ENCODE measurements around the gene TAOK3.

TAOK3 gene

GRCh38 chr12:118353721-118354120 is 19.0 kb downstream of the TAOK3 start:
- Histone ChIP-seq H3K27ac (ENCODE audit: low read length) (no peak overlapping the region), H3K9ac (ENCODE audit: low read length) (no peak overlapping the region), H3K4me1 (ENCODE audit: control insufficient read depth, low read depth, low read length) (no peaks in the 10 kb centered on the region)

DNA sequence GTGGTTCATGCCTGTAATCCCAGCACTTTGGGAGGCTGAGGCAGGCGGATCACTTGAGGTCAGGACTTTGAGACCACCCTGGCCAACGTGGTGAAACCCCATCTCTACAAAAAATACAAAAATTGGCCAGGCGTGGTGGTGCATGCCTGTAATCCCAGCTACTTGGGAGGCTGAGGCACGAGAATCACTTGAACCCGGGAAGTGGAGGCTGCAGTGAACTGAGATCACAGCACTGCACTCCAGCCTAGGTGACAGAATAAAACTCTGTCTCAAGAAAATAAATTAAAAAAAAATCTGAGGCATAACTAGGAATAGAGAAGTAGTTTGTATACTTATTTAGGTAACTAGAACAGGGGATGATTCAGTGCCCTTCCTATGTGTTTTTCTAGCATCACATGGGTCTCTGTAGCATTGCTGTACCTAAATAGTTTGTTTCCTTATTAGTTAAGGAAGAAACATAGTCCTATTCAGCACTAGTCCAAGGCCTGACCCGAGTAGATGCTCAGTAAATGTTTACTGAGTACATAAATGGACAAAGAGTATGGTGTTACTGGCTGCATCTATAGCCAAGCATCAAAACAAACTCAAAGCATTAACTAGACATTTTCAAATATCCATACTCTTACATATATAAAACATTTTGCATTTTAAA is 21.7 kb downstream of the TAOK3 start:
- no peak overlapping the region for H3K9ac ChIP-seq (ENCODE audit: low read length)
- no peaks in the 10 kb centered on the region for H3K4me1 ChIP-seq (ENCODE audit: control insufficient read depth, low read depth, low read length)
- no peak overlapping the region for H3K27ac ChIP-seq (ENCODE audit: low read length)
- no peaks in the 10 kb centered on the region for H3K27me3 ChIP-seq (ENCODE audit: control insufficient read depth, insufficient read depth, low read length)
- no peak overlapping the region for H3K4me3 ChIP-seq (ENCODE audit: low read length)
- no peaks in the 10 kb centered on the region for H3K9me3 ChIP-seq (ENCODE audit: control insufficient read depth, low read depth, low read length)
- H3K36me3 ChIP-seq (ENCODE audit: control insufficient read depth, low read depth, low read length), result no peaks in the 10 kb centered on the region

More at GRCh38 chr12:118353721-118354120, 19.0 kb downstream of the TAOK3 start:
- H3K36me3 ChIP-seq (ENCODE audit: control insufficient read depth, low read depth, low read length), result no peaks in the 10 kb centered on the region
- H3K4me3 ChIP-seq (ENCODE audit: low read length), result no peak overlapping the region
- H3K27me3 ChIP-seq (ENCODE audit: control insufficient read depth, insufficient read depth, low read length), result no peaks in the 10 kb centered on the region
- H3K9me3 ChIP-seq (ENCODE audit: control insufficient read depth, low read depth, low read length), result no peaks in the 10 kb centered on the region

- H3K9ac ChIP-seq (ENCODE audit: low read length), result no peak overlapping the region
- H3K4me1 ChIP-seq (ENCODE audit: control insufficient read depth, low read depth, low read length), result peaks cover 14% of the 10 kb centered on the region
- H3K27me3 ChIP-seq (ENCODE audit: control insufficient read depth, insufficient read depth, low read length), result no peaks in the 10 kb centered on the region
- no peak overlapping the region for H3K4me3 ChIP-seq (ENCODE audit: low read length)
- H3K27ac ChIP-seq (ENCODE audit: low read length), result no peak overlapping the region
- H3K9me3 ChIP-seq (ENCODE audit: control insufficient read depth, low read depth, low read length), result no peaks in the 10 kb centered on the region
- no peaks in the 10 kb centered on the region for H3K36me3 ChIP-seq (ENCODE audit: control insufficient read depth, low read depth, low read length)
Observed at GRCh38 chr12:118347916-118348315, 24.8 kb downstream of the TAOK3 start.

- H3K36me3 ChIP-seq (ENCODE audit: control insufficient read depth, low read depth, low read length), result no peaks in the 10 kb centered on the region
- peaks cover 14% of the 10 kb centered on the region for H3K4me1 ChIP-seq (ENCODE audit: control insufficient read depth, low read depth, low read length)
- no peaks in the 10 kb centered on the region for H3K27me3 ChIP-seq (ENCODE audit: control insufficient read depth, insufficient read depth, low read length)
- H3K4me3 ChIP-seq (ENCODE audit: low read length), result no peak overlapping the region
- H3K9me3 ChIP-seq (ENCODE audit: control insufficient read depth, low read depth, low read length), result no peaks in the 10 kb centered on the region
- no peak overlapping the region for H3K27ac ChIP-seq (ENCODE audit: low read length)
- no peak overlapping the region for H3K9ac ChIP-seq (ENCODE audit: low read length)
Observed at GRCh38 chr12:118346895-118347294, 25.8 kb downstream of the TAOK3 start.

DNA sequence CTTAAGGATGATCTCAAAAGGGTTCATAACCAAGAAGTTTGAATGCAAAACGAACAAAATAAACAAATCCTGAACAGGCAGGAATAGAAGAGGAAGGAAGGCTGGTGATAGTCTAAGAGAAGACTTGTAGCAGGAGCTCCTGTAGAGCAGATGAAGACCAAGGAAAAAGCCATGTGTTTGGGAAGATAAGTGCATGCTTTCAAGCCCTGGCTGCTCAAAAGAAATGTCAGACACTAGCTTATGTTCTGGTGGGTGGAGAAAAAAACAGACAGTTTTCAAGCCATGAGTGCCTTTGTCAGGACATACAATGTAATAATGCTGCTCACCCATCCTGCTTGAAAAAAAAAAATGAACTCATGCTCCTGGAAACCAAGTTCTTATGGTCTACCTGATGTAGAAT is 27.4 kb downstream of the TAOK3 start:
- peaks cover 14% of the 10 kb centered on the region for H3K4me1 ChIP-seq (ENCODE audit: control insufficient read depth, low read depth, low read length)
- no peak overlapping the region for H3K4me3 ChIP-seq (ENCODE audit: low read length)
- no peak overlapping the region for H3K27ac ChIP-seq (ENCODE audit: low read length)
- no peaks in the 10 kb centered on the region for H3K36me3 ChIP-seq (ENCODE audit: control insufficient read depth, low read depth, low read length)
- no peaks in the 10 kb centered on the region for H3K9me3 ChIP-seq (ENCODE audit: control insufficient read depth, low read depth, low read length)
- H3K27me3 ChIP-seq (ENCODE audit: control insufficient read depth, insufficient read depth, low read length), result no peaks in the 10 kb centered on the region
- no peak overlapping the region for H3K9ac ChIP-seq (ENCODE audit: low read length)

DNA sequence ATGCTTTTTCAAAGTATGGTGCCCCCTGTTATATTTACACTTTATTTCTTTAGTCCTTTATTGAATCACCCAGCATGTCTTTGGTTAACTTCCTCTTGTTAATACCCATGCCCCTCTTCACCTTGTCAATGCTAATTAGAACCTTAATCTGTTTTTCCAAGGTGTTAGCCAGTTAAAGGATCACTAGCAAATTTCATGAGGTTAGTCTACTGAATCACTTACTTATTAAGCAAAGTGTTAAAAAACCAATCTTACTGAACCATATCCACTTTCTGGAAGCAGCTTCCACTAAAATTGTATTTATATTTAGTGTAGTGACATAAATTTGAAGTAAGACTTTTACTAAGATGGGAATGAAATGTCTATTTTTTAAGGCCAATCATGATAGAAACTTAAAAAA is 27.9 kb downstream of the TAOK3 start:
- H3K27me3 ChIP-seq (ENCODE audit: control insufficient read depth, insufficient read depth, low read length), result no peaks in the 10 kb centered on the region
- no peaks in the 10 kb centered on the region for H3K9me3 ChIP-seq (ENCODE audit: control insufficient read depth, low read depth, low read length)
- H3K4me1 ChIP-seq (ENCODE audit: control insufficient read depth, low read depth, low read length), result peaks cover 14% of the 10 kb centered on the region
- no peak overlapping the region for H3K4me3 ChIP-seq (ENCODE audit: low read length)
- no peak overlapping the region for H3K9ac ChIP-seq (ENCODE audit: low read length)
- no peaks in the 10 kb centered on the region for H3K36me3 ChIP-seq (ENCODE audit: control insufficient read depth, low read depth, low read length)
- H3K27ac ChIP-seq (ENCODE audit: low read length), result no peak overlapping the region

GRCh38 chr12:118342090-118342489 is 30.6 kb downstream of the TAOK3 start:
- H3K9ac ChIP-seq (ENCODE audit: low read length), result no peak overlapping the region

GRCh38 chr12:118337194-118337838 is 35.4 kb downstream of the TAOK3 start:
- Histone ChIP-seq H3K4me1 (ENCODE audit: control insufficient read depth, low read depth, low read length) (peaks cover 3% of the 10 kb centered on the region), H3K4me3 (ENCODE audit: low read length) (no peak overlapping the region), H3K9ac (ENCODE audit: low read length) (no peak overlapping the region), H3K36me3 (ENCODE audit: control insufficient read depth, low read depth, low read length) (no peaks in the 10 kb centered on the region), H3K27me3 (ENCODE audit: control insufficient read depth, insufficient read depth, low read length) (no peaks in the 10 kb centered on the region), H3K27ac (ENCODE audit: low read length) (no peak overlapping the region), H3K9me3 (ENCODE audit: control insufficient read depth, low read depth, low read length) (no peaks in the 10 kb centered on the region)

More at GRCh38 chr12:118342090-118342489, 30.6 kb downstream of the TAOK3 start:
- no peaks in the 10 kb centered on the region for H3K9me3 ChIP-seq (ENCODE audit: control insufficient read depth, low read depth, low read length)
- no peaks in the 10 kb centered on the region for H3K36me3 ChIP-seq (ENCODE audit: control insufficient read depth, low read depth, low read length)
- no peak overlapping the region for H3K4me3 ChIP-seq (ENCODE audit: low read length)
- no peaks in the 10 kb centered on the region for H3K27me3 ChIP-seq (ENCODE audit: control insufficient read depth, insufficient read depth, low read length)
- no peak overlapping the region for H3K27ac ChIP-seq (ENCODE audit: low read length)
- peaks cover 17% of the 10 kb centered on the region for H3K4me1 ChIP-seq (ENCODE audit: control insufficient read depth, low read depth, low read length)

DNA sequence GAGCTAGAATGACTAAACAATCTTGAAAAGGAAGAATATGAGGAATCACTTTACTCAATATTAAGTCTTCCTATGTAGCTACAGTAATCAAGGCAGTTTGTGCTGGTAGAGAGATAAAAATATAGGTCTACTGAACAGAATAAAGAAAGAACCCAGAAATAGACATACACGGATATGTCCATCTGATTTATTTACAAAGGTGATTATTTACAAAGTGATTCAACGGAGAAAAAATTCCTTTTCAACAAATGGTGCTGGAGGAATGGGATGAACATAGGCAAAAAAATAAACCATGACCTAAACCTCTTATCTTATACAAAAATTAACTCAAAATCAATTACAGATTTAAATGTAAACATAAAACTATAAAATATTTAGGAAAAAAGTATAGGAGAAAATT is 36.6 kb downstream of the TAOK3 start:
- no peaks in the 10 kb centered on the region for H3K9me3 ChIP-seq (ENCODE audit: control insufficient read depth, low read depth, low read length)
- H3K27ac ChIP-seq (ENCODE audit: low read length), result no peak overlapping the region
- peaks cover 3% of the 10 kb centered on the region for H3K4me1 ChIP-seq (ENCODE audit: control insufficient read depth, low read depth, low read length)
- H3K36me3 ChIP-seq (ENCODE audit: control insufficient read depth, low read depth, low read length), result no peaks in the 10 kb centered on the region
- H3K9ac ChIP-seq (ENCODE audit: low read length), result no peak overlapping the region
- H3K27me3 ChIP-seq (ENCODE audit: control insufficient read depth, insufficient read depth, low read length), result no peaks in the 10 kb centered on the region
- H3K4me3 ChIP-seq (ENCODE audit: low read length), result no peak overlapping the region

- Histone ChIP-seq H3K27me3 (ENCODE audit: control insufficient read depth, insufficient read depth, low read length) (no peaks in the 10 kb centered on the region), H3K27ac (ENCODE audit: low read length) (no peak overlapping the region), H3K4me1 (ENCODE audit: control insufficient read depth, low read depth, low read length) (peaks cover 3% of the 10 kb centered on the region), H3K9ac (ENCODE audit: low read length) (no peak overlapping the region), H3K4me3 (ENCODE audit: low read length) (no peak overlapping the region), H3K9me3 (ENCODE audit: control insufficient read depth, low read depth, low read length) (no peaks in the 10 kb centered on the region), H3K36me3 (ENCODE audit: control insufficient read depth, low read depth, low read length) (no peaks in the 10 kb centered on the region)
Observed at GRCh38 chr12:118334939-118335567, 37.7 kb downstream of the TAOK3 start.

DNA sequence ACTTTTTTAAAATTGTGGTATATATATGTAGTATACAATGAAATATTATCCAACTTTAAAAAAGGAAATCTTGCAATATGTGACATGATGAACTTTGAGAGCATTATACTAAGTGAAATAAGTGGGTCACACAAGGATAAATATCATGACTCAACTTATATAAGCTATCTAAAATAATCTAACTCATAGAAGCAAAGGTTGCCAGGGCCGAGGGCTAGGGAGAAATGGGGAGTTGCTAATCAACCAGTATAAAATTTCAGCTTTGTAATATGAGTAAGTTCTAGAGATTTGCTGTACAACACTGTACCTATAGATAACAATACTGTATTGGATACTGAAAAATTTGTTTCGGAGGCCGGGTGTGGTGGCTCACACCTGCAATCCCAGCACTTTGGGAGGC is 38.5 kb downstream of the TAOK3 start:
- H3K4me1 ChIP-seq (ENCODE audit: control insufficient read depth, low read depth, low read length), result peaks cover 3% of the 10 kb centered on the region
- no peaks in the 10 kb centered on the region for H3K9me3 ChIP-seq (ENCODE audit: control insufficient read depth, low read depth, low read length)
- no peaks in the 10 kb centered on the region for H3K36me3 ChIP-seq (ENCODE audit: control insufficient read depth, low read depth, low read length)
- no peaks in the 10 kb centered on the region for H3K27me3 ChIP-seq (ENCODE audit: control insufficient read depth, insufficient read depth, low read length)
- no peak overlapping the region for H3K4me3 ChIP-seq (ENCODE audit: low read length)
- H3K27ac ChIP-seq (ENCODE audit: low read length), result no peak overlapping the region
- H3K9ac ChIP-seq (ENCODE audit: low read length), result no peak overlapping the region

DNA sequence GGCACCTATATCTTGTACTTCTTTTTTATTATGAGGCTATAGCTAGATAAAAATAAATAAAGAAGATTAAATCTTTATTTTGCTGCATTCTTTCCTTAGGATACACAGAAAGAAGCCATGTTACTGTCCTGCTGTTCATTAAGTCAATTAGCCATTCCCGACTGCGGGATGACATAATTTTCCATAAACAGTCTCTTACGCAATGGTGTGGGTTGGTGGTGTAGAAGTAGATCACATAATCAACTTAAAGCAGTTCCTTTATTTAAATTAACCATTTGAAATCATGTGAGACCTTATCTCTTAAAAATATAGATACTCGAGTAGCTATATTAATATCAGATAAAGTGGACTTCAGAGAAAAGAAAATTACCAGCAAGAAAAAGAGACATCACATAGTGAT is 40.2 kb downstream of the TAOK3 start:
- H3K4me1 ChIP-seq (ENCODE audit: control insufficient read depth, low read depth, low read length), result no peaks in the 10 kb centered on the region
- no peaks in the 10 kb centered on the region for H3K9me3 ChIP-seq (ENCODE audit: control insufficient read depth, low read depth, low read length)
- H3K4me3 ChIP-seq (ENCODE audit: low read length), result no peak overlapping the region
- H3K27me3 ChIP-seq (ENCODE audit: control insufficient read depth, insufficient read depth, low read length), result no peaks in the 10 kb centered on the region
- H3K27ac ChIP-seq (ENCODE audit: low read length), result no peak overlapping the region
- no peak overlapping the region for H3K9ac ChIP-seq (ENCODE audit: low read length)
- no peaks in the 10 kb centered on the region for H3K36me3 ChIP-seq (ENCODE audit: control insufficient read depth, low read depth, low read length)

Measured in iPS-18a (cell line).